Skeletal muscle tissue (tissue), 4 donors: ENCODE measurements around the gene USP46. TPM values are rescaled to one million over a fixed set of nuclear protein-coding genes. Genes with fewer than 3 reads are reported as not detected.
A peak's percentile ranks its signal among the peaks of the same experiment; 100 is the strongest.

Experiments used
- H3K27ac ChIP-seq: one replicate; pipeline ENCODE4 v1.7.0; 2013; ENCODE audit warnings: mild to moderate bottlenecking, low read depth, low read length, inconsistent platforms
- H3K27me3 ChIP-seq, 3 donors: one replicate each; pipeline ENCODE4 v1.7.0; 2013; ENCODE audit warnings: low read length in 3 of 3; ENCODE audit not compliant: control insufficient read depth in 3 of 3, insufficient read depth in 3 of 3
- H3K36me3 ChIP-seq, 3 donors: one replicate each; pipeline ENCODE4 v1.7.0; 2013; ENCODE audit warnings: low read length in 3 of 3; ENCODE audit not compliant: control insufficient read depth in 3 of 3, insufficient read depth in 3 of 3
- H3K4me1 ChIP-seq, 3 donors: one replicate each; pipeline ENCODE4 v1.7.0; 2013; ENCODE audit warnings: low read length in 3 of 3, mild to moderate bottlenecking in 3 of 3; ENCODE audit not compliant: control insufficient read depth in 3 of 3, insufficient read depth in 3 of 3
- H3K4me3 ChIP-seq, 3 donors: one replicate each; pipeline ENCODE4 v1.7.0; 2013; ENCODE audit warnings: low read length in 3 of 3
- H3K9ac ChIP-seq, 3 donors: one replicate each; pipeline ENCODE4 v1.7.0; 2013; ENCODE audit warnings: low read length in 3 of 3, mild to moderate bottlenecking in 3 of 3, moderate library complexity in 2 of 3, low read depth in 1 of 3
- H3K9me3 ChIP-seq, 3 donors: one replicate each; pipeline ENCODE4 v1.7.0; 2013; ENCODE audit warnings: low read length in 3 of 3; ENCODE audit not compliant: control insufficient read depth in 3 of 3
- total RNA-seq: library from RNA; depleted of rRNA; stranded (reverse); fragments of >200 nt; gene quantifications from one replicate; pipeline ENCODE4 v1.2.3, GENCODE V29; 2014
- donor health status: Osteomylitis.

USP46 gene
- total RNA-seq, 1 donor from 2014 or later, result 16.7 TPM

DNA sequence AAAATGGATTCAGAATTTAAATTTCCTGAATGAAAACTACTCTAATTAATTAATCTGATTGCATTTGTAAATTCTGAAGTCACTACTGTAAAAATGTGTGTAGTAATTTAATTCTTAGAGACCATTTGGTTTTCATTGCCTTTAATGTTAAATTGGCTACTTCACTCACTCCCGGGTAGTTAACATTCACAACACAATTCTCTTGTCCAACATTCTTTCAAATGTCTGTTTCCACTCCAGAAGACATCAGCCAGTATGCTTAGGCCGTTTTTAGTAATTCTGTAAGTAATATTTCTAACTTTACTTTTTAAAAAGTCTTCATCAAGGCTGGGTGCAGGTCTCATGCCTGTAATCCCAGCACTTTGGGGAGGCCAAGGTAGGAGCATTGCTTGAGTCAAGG, 21.3 kb upstream of the USP46 start:
- Histone ChIP-seq H3K27ac (no peak overlapping the region), H3K9me3 (no peaks in the 10 kb centered on the region), H3K27me3 (no peaks in the 10 kb centered on the region), H3K4me1 (no peaks in the 10 kb centered on the region), H3K4me3 (no peak overlapping the region), H3K9ac (no peak overlapping the region), H3K36me3 (no peaks in the 10 kb centered on the region)

GRCh38 chr4:52676536-52676935, 17.4 kb upstream of the USP46 start:
- Histone ChIP-seq H3K9me3 (no peaks in the 10 kb centered on the region), H3K9ac (no peak overlapping the region), H3K36me3 (no peaks in the 10 kb centered on the region), H3K27ac (no peak overlapping the region), H3K27me3 (no peaks in the 10 kb centered on the region), H3K4me1 (no peaks in the 10 kb centered on the region), H3K4me3 (no peak overlapping the region)

DNA sequence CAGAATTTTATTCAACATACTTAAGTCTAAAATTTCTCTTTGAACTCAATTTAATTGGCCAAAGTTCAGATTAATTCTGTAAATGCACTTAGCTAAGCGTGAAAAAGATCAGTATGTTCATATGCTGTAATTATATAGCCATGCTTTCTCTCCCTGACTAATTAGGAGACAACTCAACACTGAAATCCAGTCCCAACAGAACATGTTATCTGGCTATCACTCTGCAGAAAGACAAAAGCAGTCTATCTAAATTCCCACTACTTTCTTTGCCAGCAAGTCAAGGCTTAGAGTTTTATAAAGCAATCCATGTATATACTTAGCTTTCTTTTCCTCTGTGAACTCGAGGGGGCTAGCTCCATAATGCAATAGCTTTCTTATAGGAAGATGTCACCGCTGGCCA, 16.0 kb upstream of the USP46 start:
- H3K27ac ChIP-seq, result no peak overlapping the region
- H3K9me3 ChIP-seq, result no peaks in the 10 kb centered on the region
- H3K9ac ChIP-seq, result no peak overlapping the region
- no peak overlapping the region for H3K4me3 ChIP-seq
- H3K27me3 ChIP-seq, result no peaks in the 10 kb centered on the region
- H3K36me3 ChIP-seq, result no peaks in the 10 kb centered on the region
- H3K4me1 ChIP-seq, result no peaks in the 10 kb centered on the region

- Histone ChIP-seq H3K9me3 (no peaks in the 10 kb centered on the region), H3K4me1 (no peaks in the 10 kb centered on the region), H3K9ac (no peak overlapping the region), H3K27ac (no peak overlapping the region), H3K4me3 (no peak overlapping the region), H3K27me3 (no peaks in the 10 kb centered on the region), H3K36me3 (no peaks in the 10 kb centered on the region)
Measured at GRCh38 chr4:52670739-52671138, 11.6 kb upstream of the USP46 start.

GRCh38 chr4:52670121-52670520, 11.0 kb upstream of the USP46 start:
- H3K4me1 ChIP-seq, result no peaks in the 10 kb centered on the region
- no peaks in the 10 kb centered on the region for H3K9me3 ChIP-seq
- no peak overlapping the region for H3K4me3 ChIP-seq
- no peak overlapping the region for H3K27ac ChIP-seq
- H3K27me3 ChIP-seq, result no peaks in the 10 kb centered on the region
- no peaks in the 10 kb centered on the region for H3K36me3 ChIP-seq
- H3K9ac ChIP-seq, result no peak overlapping the region

DNA sequence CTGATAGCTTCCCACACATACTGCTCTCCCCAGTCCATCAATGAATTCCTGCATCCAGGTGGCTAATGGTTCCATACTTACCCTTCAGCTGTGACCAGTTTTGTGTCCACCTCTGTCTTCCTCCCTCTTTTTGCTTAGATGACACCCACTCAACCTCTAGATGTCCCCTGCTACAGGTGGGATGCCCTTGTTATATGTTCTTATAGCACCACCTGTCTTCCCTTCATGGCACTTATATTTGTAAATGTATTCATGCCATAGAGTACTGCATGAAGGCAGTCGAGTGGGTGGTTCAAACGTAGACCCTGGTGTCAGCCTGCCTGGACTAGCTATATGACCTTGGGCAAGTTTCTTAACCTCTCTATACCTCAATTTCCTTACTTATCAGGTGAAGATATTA, 6.5 kb upstream of the USP46 start:
- Histone ChIP-seq H3K9ac (no peak overlapping the region), H3K27ac (no peak overlapping the region), H3K4me3 (no peak overlapping the region), H3K9me3 (no peaks in the 10 kb centered on the region), H3K36me3 (peaks cover 0 to 3% (median 0%) of the 10 kb centered on the region in 3 donors), H3K27me3 (no peaks in the 10 kb centered on the region), H3K4me1 (no peaks in the 10 kb centered on the region)

- Histone ChIP-seq H3K9ac (no peak overlapping the region), H3K4me1 (peaks cover 2 to 6% (median 5%) of the 10 kb centered on the region in 3 donors), H3K27ac (no peak overlapping the region), H3K9me3 (no peaks in the 10 kb centered on the region), H3K36me3 (peaks cover 0 to 3% (median 0%) of the 10 kb centered on the region in 3 donors), H3K4me3 (no peak overlapping the region), H3K27me3 (no peaks in the 10 kb centered on the region)
Measured at GRCh38 chr4:52664479-52664878, 5.4 kb upstream of the USP46 start.

DNA sequence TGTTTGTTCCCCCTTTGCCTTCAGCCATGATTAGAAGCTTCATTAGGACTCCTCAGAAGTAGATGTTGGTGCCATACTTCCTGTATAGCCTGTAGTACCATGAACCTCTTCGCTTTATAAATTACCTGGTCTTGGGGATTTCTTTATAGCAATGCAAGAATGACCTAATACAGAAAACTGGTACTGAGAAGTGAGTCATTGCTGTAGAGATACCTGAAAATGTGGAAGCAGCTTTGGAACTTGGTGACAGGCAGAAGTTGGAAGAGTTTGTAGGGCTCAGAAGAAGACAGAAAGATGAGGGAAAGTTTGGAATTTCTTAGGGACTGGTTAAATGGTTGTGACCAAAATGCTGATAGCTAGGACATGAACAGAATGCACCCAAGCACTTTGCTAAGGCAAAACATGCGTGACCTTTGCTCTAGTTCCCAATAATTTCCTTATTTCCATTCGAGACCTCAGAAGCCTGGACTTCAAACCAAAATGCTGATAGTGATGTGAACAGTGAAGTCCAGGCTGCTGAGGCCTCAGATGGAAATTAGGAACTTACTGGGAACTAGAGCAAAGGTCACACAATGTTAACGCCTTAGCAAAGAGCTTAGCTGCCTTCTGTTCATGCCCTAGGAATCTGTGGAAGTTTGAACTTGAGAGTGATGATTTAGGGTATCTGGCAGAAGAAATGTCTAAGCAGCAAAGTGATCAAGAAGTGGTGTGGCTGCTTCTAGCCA, 3.0 kb upstream of the USP46 start:
- H3K27ac ChIP-seq, result no peak overlapping the region
- peaks cover 14 to 19% (median 17%) of the 10 kb centered on the region in 3 donors for H3K4me1 ChIP-seq
- H3K27me3 ChIP-seq, result no peaks in the 10 kb centered on the region
- no peaks in the 10 kb centered on the region for H3K9me3 ChIP-seq
- H3K4me3 ChIP-seq, result no peak overlapping the region
- peaks cover 0 to 3% (median 0%) of the 10 kb centered on the region in 3 donors for H3K36me3 ChIP-seq
- H3K9ac ChIP-seq, result no peak overlapping the region

DNA sequence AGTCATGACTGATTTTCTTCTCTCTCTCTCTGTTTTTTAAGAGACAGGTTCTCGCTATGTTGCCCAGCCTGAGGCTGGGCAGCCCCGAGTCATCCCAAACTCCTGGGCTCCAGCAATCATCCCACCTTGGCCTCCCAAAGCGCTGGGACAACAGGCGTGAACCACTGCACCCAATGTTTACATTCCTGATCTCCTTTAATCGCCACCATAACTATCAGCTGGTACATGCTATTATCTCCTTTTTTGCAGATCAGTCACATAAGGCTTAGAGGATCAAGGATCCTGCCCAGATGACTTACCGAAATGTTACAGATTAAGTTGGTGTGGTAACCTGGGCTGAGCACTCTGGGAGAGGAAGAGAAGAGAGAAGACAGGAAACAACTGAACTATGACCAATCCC, 1.5 kb upstream of the USP46 start:
- Histone ChIP-seq H3K27me3 (no peaks in the 10 kb centered on the region), H3K4me3 (no peak overlapping the region), H3K36me3 (peaks cover 0 to 3% (median 0%) of the 10 kb centered on the region in 3 donors), H3K9me3 (no peaks in the 10 kb centered on the region), H3K4me1 (peaks cover 17 to 29% (median 19%) of the 10 kb centered on the region in 3 donors), H3K9ac (no peak overlapping the region), H3K27ac (no peak overlapping the region)

DNA sequence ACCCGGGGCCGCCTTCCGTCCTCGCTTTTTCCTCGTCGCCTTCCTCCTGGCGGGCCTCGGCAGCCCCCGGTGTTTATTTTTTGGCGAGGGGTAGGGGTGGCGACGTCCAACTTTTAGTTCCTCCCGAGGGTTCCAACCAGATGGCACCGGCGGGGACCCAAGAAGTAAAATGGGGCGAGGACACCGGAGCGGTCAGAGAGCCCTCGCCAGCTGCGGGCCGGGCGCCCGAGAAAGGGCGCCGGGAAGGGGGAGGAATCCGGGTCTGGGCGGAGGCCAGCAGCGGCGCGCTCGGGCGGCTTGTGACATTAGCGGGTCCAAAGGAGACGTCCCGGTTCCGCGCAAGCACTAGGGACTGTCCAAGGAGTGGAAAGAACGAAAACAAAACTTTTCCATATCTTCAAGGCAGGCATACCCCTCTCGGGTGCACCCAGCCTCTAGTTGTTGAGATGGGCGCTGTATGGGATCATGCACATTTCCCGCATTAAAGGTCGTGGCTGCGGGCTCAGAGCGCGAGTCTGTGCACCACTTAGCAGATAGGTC, 691 bp upstream of the USP46 start:
- Histone ChIP-seq H3K36me3 (peaks cover 0 to 3% (median 0%) of the 10 kb centered on the region in 3 donors), H3K4me1 (peaks cover 17 to 36% (median 21%) of the 10 kb centered on the region in 3 donors), H3K9ac (peak overlapping the region; percentile 81 to 86 (median 83)), H3K9me3 (no peaks in the 10 kb centered on the region), H3K27me3 (no peaks in the 10 kb centered on the region), H3K27ac (peak overlapping the region; percentile 92), H3K4me3 (peak overlapping the region; percentile 74 to 80 (median 80))
